HUES48 (cell line): ENCODE data around the gene TAS2R9.

Source experiments
- H3K27ac ChIP-seq: one replicate; pipeline ENCODE4 v1.7.0; 2013; ENCODE audit warnings: low read depth, low read length, inconsistent platforms
- H3K27me3 ChIP-seq: 2 replicates; pipeline ENCODE4 v1.6.1; 2013; ENCODE audit warnings: mild to moderate bottlenecking, low read length; ENCODE audit not compliant: control insufficient read depth, insufficient read depth
- H3K36me3 ChIP-seq: 2 replicates; pipeline ENCODE4 v1.6.1; 2013; ENCODE audit warnings: low read length; ENCODE audit not compliant: control insufficient read depth, insufficient read depth
- H3K4me1 ChIP-seq: 2 replicates; pipeline ENCODE4 v1.6.1; 2013; ENCODE audit warnings: mild to moderate bottlenecking, low read length; ENCODE audit not compliant: control insufficient read depth, insufficient read depth
- H3K4me3 ChIP-seq: 2 replicates; pipeline ENCODE4 v1.5.1; 2013; ENCODE audit warnings: mild to moderate bottlenecking, low read depth, low read length
- H3K9ac ChIP-seq: 2 replicates; pipeline ENCODE4 v1.6.1; 2013; ENCODE audit warnings: mild to moderate bottlenecking, low read depth, low read length, moderate library complexity
- H3K9me3 ChIP-seq: 2 replicates; pipeline ENCODE4 v1.6.1; 2013; ENCODE audit warnings: low read length; ENCODE audit not compliant: control insufficient read depth, insufficient read depth

The TAS2R9 gene

GRCh38 chr12:10810068-10810467, at the start of gene TAS2R9:
Gene TAS2R9 (minus strand): TSS chr12:10810168. CDS start chr12:10810075, 93 bp downstream.
- Histone ChIP-seq H3K36me3 (no peaks in the 10 kb centered on the region), H3K27ac (no peak within 1 kb of the TSS), H3K9ac (no peak within 1 kb of the TSS), H3K4me1 (peaks cover 8% of the 10 kb centered on the region), H3K9me3 (no peaks in the 10 kb centered on the region), H3K27me3 (no peaks in the 10 kb centered on the region), H3K4me3 (no peak within 1 kb of the TSS)

- H3K9me3 ChIP-seq: peaks cover 26% of the 10 kb centered on the region
- H3K4me3 ChIP-seq: no peak overlapping the region
- H3K9ac ChIP-seq: no peak overlapping the region
- no peaks in the 10 kb centered on the region for H3K27me3 ChIP-seq
- no peaks in the 10 kb centered on the region for H3K36me3 ChIP-seq
- no peak overlapping the region for H3K27ac ChIP-seq
- H3K4me1 ChIP-seq: no peaks in the 10 kb centered on the region
Observed at GRCh38 chr12:10855807-10856206, 45.8 kb upstream of the TAS2R9 start.

GRCh38 chr12:10853776-10854175, 43.8 kb upstream of the TAS2R9 start:
- Histone ChIP-seq H3K9ac (no peak overlapping the region), H3K27ac (no peak overlapping the region), H3K4me1 (no peaks in the 10 kb centered on the region), H3K27me3 (no peaks in the 10 kb centered on the region), H3K36me3 (no peaks in the 10 kb centered on the region), H3K4me3 (no peak overlapping the region), H3K9me3 (peaks cover 26% of the 10 kb centered on the region)

GRCh38 chr12:10851243-10851858, 41.4 kb upstream of the TAS2R9 start:
- H3K4me1 ChIP-seq: no peaks in the 10 kb centered on the region
- no peaks in the 10 kb centered on the region for H3K36me3 ChIP-seq
- no peaks in the 10 kb centered on the region for H3K27me3 ChIP-seq
- no peak overlapping the region for H3K27ac ChIP-seq
- no peak overlapping the region for H3K9ac ChIP-seq
- peaks cover 12% of the 10 kb centered on the region for H3K9me3 ChIP-seq
- no peak overlapping the region for H3K4me3 ChIP-seq

- Histone ChIP-seq H3K9me3 (no peaks in the 10 kb centered on the region), H3K9ac (no peak within 1 kb of the TSS), H3K27ac (no peak within 1 kb of the TSS), H3K27me3 (no peaks in the 10 kb centered on the region), H3K4me3 (no peak within 1 kb of the TSS), H3K36me3 (no peaks in the 10 kb centered on the region), H3K4me1 (no peaks in the 10 kb centered on the region)
Observed at GRCh38 chr12:10849425-10849878, 39.5 kb upstream of the TAS2R9 start, which contains the start of gene PRR4. Gene PRR4 (minus strand): TSS chr12:10849475. CDS start chr12:10849437, 38 bp downstream.

GRCh38 chr12:10847744-10848143, 37.8 kb upstream of the TAS2R9 start:
- H3K36me3 ChIP-seq: no peaks in the 10 kb centered on the region
- peaks cover 7% of the 10 kb centered on the region; the same call in 1 of the 2 replicates for H3K4me1 ChIP-seq
- no peak overlapping the region for H3K27ac ChIP-seq
- no peaks in the 10 kb centered on the region for H3K9me3 ChIP-seq
- H3K4me3 ChIP-seq: no peak overlapping the region
- no peak overlapping the region for H3K9ac ChIP-seq
- H3K27me3 ChIP-seq: no peaks in the 10 kb centered on the region

- no peaks in the 10 kb centered on the region for H3K9me3 ChIP-seq
- H3K27ac ChIP-seq: no peak overlapping the region
- no peaks in the 10 kb centered on the region for H3K36me3 ChIP-seq
- H3K4me1 ChIP-seq: peaks cover 13% of the 10 kb centered on the region
- H3K4me3 ChIP-seq: no peak overlapping the region
- no peak overlapping the region for H3K9ac ChIP-seq
- no peaks in the 10 kb centered on the region for H3K27me3 ChIP-seq
Observed at GRCh38 chr12:10842862-10843261, 32.9 kb upstream of the TAS2R9 start.

GRCh38 chr12:10838461-10838860, 28.5 kb upstream of the TAS2R9 start:
- Histone ChIP-seq H3K9me3 (no peaks in the 10 kb centered on the region), H3K9ac (no peak overlapping the region), H3K4me3 (no peak overlapping the region), H3K4me1 (peaks cover 7% of the 10 kb centered on the region), H3K27ac (no peak overlapping the region), H3K27me3 (no peaks in the 10 kb centered on the region), H3K36me3 (no peaks in the 10 kb centered on the region)

- H3K4me1 ChIP-seq: no peaks in the 10 kb centered on the region
- H3K27ac ChIP-seq: no peak overlapping the region
- H3K27me3 ChIP-seq: no peaks in the 10 kb centered on the region
- no peaks in the 10 kb centered on the region for H3K9me3 ChIP-seq
- H3K9ac ChIP-seq: no peak overlapping the region
- H3K4me3 ChIP-seq: no peak overlapping the region
- H3K36me3 ChIP-seq: no peaks in the 10 kb centered on the region
Observed at GRCh38 chr12:10829994-10830393, 20.0 kb upstream of the TAS2R9 start.

- Histone ChIP-seq H3K4me3 (no peak within 1 kb of the TSS), H3K9me3 (no peaks in the 10 kb centered on the region), H3K27me3 (no peaks in the 10 kb centered on the region), H3K27ac (no peak within 1 kb of the TSS), H3K36me3 (no peaks in the 10 kb centered on the region), H3K4me1 (no peaks in the 10 kb centered on the region), H3K9ac (no peak within 1 kb of the TSS)
Observed at GRCh38 chr12:10826258-10826657, 16.3 kb upstream of the TAS2R9 start, which contains the start of gene TAS2R10. Gene TAS2R10 (minus strand): TSS chr12:10826358. CDS start chr12:10826269, 89 bp downstream.

GRCh38 chr12:10824957-10825356, 15.0 kb upstream of the TAS2R9 start:
- H3K36me3 ChIP-seq: no peaks in the 10 kb centered on the region
- no peak overlapping the region for H3K9ac ChIP-seq
- H3K4me3 ChIP-seq: no peak overlapping the region
- H3K9me3 ChIP-seq: no peaks in the 10 kb centered on the region
- H3K4me1 ChIP-seq: no peaks in the 10 kb centered on the region
- no peaks in the 10 kb centered on the region for H3K27me3 ChIP-seq
- no peak overlapping the region for H3K27ac ChIP-seq
